ENCODE data around the gene ZBTB42.

ZBTB42 gene

GRCh38 chr14:104800771-104801519 is at the start of gene ZBTB42:
TSS of gene ZBTB42 (plus strand) at chr14:104801101. CDS start at chr14:104801198, 97 bp downstream.
- peak; percentile 70 for DNase-seq

- DNase-seq = no peak
Observed at GRCh38 chr14:104751539-104752422, 49.1 kb upstream of the ZBTB42 start.

GRCh38 chr14:104752423-104752734 is 48.5 kb upstream of the ZBTB42 start:
- no peak for DNase-seq

- DNase-seq = peak; percentile 100
Observed at GRCh38 chr14:104752735-104753527, 48.0 kb upstream of the ZBTB42 start, which contains the start of gene SIVA1. TSS of gene SIVA1 (plus strand) at chr14:104753147. CDS start at chr14:104753202, 55 bp downstream.

- peak; percentile 21 for DNase-seq
Observed at GRCh38 chr14:104753528-104754212, 47.2 kb upstream of the ZBTB42 start.

GRCh38 chr14:104754213-104754851 is 46.6 kb upstream of the ZBTB42 start:
- no peak for DNase-seq

GRCh38 chr14:104755621-104756020 is 45.3 kb upstream of the ZBTB42 start:
- DNase-seq = no peak

- no peak for DNase-seq
Observed at GRCh38 chr14:104756477-104757237, 44.2 kb upstream of the ZBTB42 start.

- DNase-seq = no peak
Observed at GRCh38 chr14:104757238-104757585, 43.7 kb upstream of the ZBTB42 start.

- DNase-seq = no peak
Observed at GRCh38 chr14:104757681-104758392, 43.1 kb upstream of the ZBTB42 start.

- no peak for DNase-seq
Observed at GRCh38 chr14:104758981-104759969, 41.6 kb upstream of the ZBTB42 start.

GRCh38 chr14:104765517-104765916 is 35.4 kb upstream of the ZBTB42 start:
- no peak for DNase-seq

- DNase-seq = no peak
Observed at GRCh38 chr14:104766256-104766862, 34.5 kb upstream of the ZBTB42 start.

GRCh38 chr14:104766863-104767633 is 33.9 kb upstream of the ZBTB42 start:
- no peak for DNase-seq

- no peak for DNase-seq
Observed at GRCh38 chr14:104767634-104767918, 33.3 kb upstream of the ZBTB42 start.

- peak; percentile 91 for DNase-seq
Observed at GRCh38 chr14:104768437-104769323, 32.2 kb upstream of the ZBTB42 start.

All from hematopoietic multipotent progenitor cell treated with erythropoietin and hydrocortisone succinate and interleukin-3 and kit ligand, for 4 days (in vitro differentiated cells).